Ovary (tissue), 3 donors: Measurements from ENCODE around the gene OR4C3.

Experiments used
- CTCF ChIP-seq, 3 donors: fragments of 450-650 bp in 2 of 3; fragments of 200-600 bp in 1 of 3; IDR thresholded peaks; one replicate each; pipeline versions ENCODE4 v1.5.1 to v1.8.0; 2016 to 2022; ENCODE audit warnings: antibody characterized with exemption in 3 of 3, mild to moderate bottlenecking in 1 of 3
- POLR2A ChIP-seq: fragments of 450-650 bp; IDR thresholded peaks from one replicate; pipeline ENCODE4 v1.6.1; 2017; ENCODE audit warnings: antibody characterized with exemption, mild to moderate bottlenecking, moderate library complexity
- donor health status: DM: no; HTN: no; CAD: no.

- TF ChIP-seq CTCF (IDR thresholded peaks at IDR 0.05) (no peak), POLR2A (no peak)
These were observed 18.8 kb upstream of the OR4C3 start, which contains the start of gene OR4S1 for GRCh38 chr11:48305923-48306322.
